B cell (primary cell): ENCODE data around the gene DSC3.

Experiments
- CTCF ChIP-seq: fragments of 200-600 bp; IDR thresholded peaks from one replicate; pipeline ENCODE4 v1.8.0; 2022; ENCODE audit warnings: antibody characterized with exemption, mild to moderate bottlenecking
- EZH2 ChIP-seq: IDR thresholded peaks from 2 replicates; pipeline ENCODE4 v1.6.1; 2012; ENCODE audit warnings: borderline replicate concordance, low read depth, mild to moderate bottlenecking, moderate library complexity, low read length; ENCODE audit not compliant: insufficient read depth, poor library complexity, severe bottlenecking

- TF ChIP-seq CTCF (no peak), EZH2 (no peak)
Observed at GRCh38 chr18:31045599-31045998, 3.1 kb upstream of the DSC3 start.
